Parathyroid adenoma (tissue), 2 donors: ENCODE results near the gene IL1RAPL1.

Experiments
- H2AFZ ChIP-seq: fragments of 300-600 bp; sonication (generic); one replicate; pipeline ENCODE4 v1.7.0; 2017; ENCODE audit warnings: antibody characterized with exemption, mild to moderate bottlenecking
- H3K27ac ChIP-seq: fragments of 300-600 bp; sonication (generic); one replicate; pipeline ENCODE4 v1.7.0; 2017
- H3K27me3 ChIP-seq: fragments of 300-600 bp; sonication (generic); one replicate; pipeline ENCODE4 v1.7.0; 2017; ENCODE audit warnings: low read length; ENCODE audit not compliant: control insufficient read depth, insufficient read depth
- H3K36me3 ChIP-seq: fragments of 300-600 bp; sonication (generic); one replicate; pipeline ENCODE4 v1.7.0; 2017; ENCODE audit warnings: low read length; ENCODE audit not compliant: control insufficient read depth, insufficient read depth
- H3K4me1 ChIP-seq: fragments of 300-600 bp; sonication (generic); one replicate; pipeline ENCODE4 v1.7.0; 2017; ENCODE audit warnings: control low read depth
- H3K4me2 ChIP-seq: fragments of 300-600 bp; sonication (generic); one replicate; pipeline ENCODE4 v1.7.0; 2017; ENCODE audit warnings: low read length
- H3K4me3 ChIP-seq: fragments of 300-600 bp; sonication (generic); one replicate; pipeline ENCODE4 v1.7.0; 2017; ENCODE audit warnings: low read depth, low read length
- H3K79me2 ChIP-seq: fragments of 300-600 bp; sonication (generic); one replicate; pipeline ENCODE4 v1.7.0; 2017; ENCODE audit warnings: control low read depth
- H3K9ac ChIP-seq: fragments of 300-600 bp; sonication (generic); one replicate; pipeline ENCODE4 v1.7.0; 2017; ENCODE audit warnings: mild to moderate bottlenecking
- H3K9me3 ChIP-seq: fragments of 300-600 bp; sonication (generic); one replicate; pipeline ENCODE4 v1.7.0; 2017; ENCODE audit warnings: low read length; ENCODE audit not compliant: control insufficient read depth
- CTCF ChIP-seq: fragments of 300-600 bp; sonication (generic); IDR thresholded peaks from one replicate; pipeline ENCODE4 v1.7.0; 2017; ENCODE audit warnings: antibody characterized with exemption, mild to moderate bottlenecking
- donor health status: primary hyperparathyroidism.

IL1RAPL1 gene

GRCh38 chrX:29477878-29478277, 890.6 kb downstream of the IL1RAPL1 start:
- Histone ChIP-seq H3K4me3 (no peak overlapping the region), H3K9me3 (no peaks in the 10 kb centered on the region), H3K27me3 (no peaks in the 10 kb centered on the region), H3K4me1 (no peaks in the 10 kb centered on the region), H3K79me2 (no peaks in the 10 kb centered on the region), H3K36me3 (no peaks in the 10 kb centered on the region), H2AFZ (no peak overlapping the region), H3K27ac (no peak overlapping the region), H3K9ac (no peak overlapping the region), H3K4me2 (no peak overlapping the region)
- TF ChIP-seq CTCF: no peak

GRCh38 chrX:29478336-29479069, 891.3 kb downstream of the IL1RAPL1 start:
- Histone ChIP-seq H3K36me3 (no peaks in the 10 kb centered on the region), H3K4me2 (no peak overlapping the region), H3K27ac (no peak overlapping the region), H3K79me2 (no peaks in the 10 kb centered on the region), H3K9ac (no peak overlapping the region), H3K4me3 (no peak overlapping the region), H3K9me3 (no peaks in the 10 kb centered on the region), H3K4me1 (no peaks in the 10 kb centered on the region), H3K27me3 (no peaks in the 10 kb centered on the region), H2AFZ (no peak overlapping the region)
- TF ChIP-seq CTCF: no peak

DNA sequence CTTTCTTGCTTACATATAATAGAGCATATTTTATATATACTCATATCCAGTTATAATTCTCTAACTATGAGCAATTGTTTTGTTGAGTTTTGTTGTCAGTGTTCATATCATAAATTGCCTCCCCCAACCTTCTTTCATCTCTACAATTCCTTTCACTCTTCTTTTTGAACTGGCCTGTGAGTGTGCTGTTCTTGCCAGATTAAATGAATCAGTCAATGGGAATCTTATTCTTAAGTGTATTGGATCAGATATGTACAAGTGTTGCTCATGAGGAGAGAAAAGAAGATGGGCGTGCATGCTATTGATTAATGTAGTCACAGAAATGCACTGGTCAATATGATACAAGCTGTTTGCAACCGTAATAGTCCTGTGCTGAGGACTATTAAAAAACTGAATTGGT, 900.0 kb downstream of the IL1RAPL1 start:
- Histone ChIP-seq H3K36me3 (no peaks in the 10 kb centered on the region), H3K4me2 (no peak overlapping the region), H3K4me1 (no peaks in the 10 kb centered on the region), H3K79me2 (no peaks in the 10 kb centered on the region), H3K4me3 (no peak overlapping the region), H3K27ac (no peak overlapping the region), H3K27me3 (no peaks in the 10 kb centered on the region), H2AFZ (no peak overlapping the region), H3K9ac (no peak overlapping the region), H3K9me3 (no peaks in the 10 kb centered on the region)
- TF ChIP-seq CTCF: no peak

DNA sequence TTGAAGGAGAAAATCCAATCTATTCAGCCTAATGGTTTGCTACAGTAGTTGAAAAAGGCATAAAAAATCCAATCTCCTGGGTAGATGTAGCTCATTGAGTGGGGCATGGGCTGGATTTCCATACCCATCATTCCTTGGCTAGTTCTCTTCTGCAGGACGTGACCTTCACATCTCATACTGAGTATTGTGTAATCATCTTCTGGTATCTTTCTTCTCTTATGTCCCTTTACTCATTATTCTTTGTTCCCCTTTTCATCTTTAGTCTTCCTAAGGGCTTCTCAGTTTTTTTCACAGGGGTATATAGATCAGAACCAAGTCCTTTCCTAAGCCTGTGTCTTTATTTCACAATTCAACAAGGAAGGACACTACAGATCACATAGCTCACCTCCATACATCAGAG, 900.5 kb downstream of the IL1RAPL1 start:
- Histone ChIP-seq H3K27me3 (no peaks in the 10 kb centered on the region), H3K36me3 (no peaks in the 10 kb centered on the region), H3K9ac (no peak overlapping the region), H3K27ac (no peak overlapping the region), H3K4me3 (no peak overlapping the region), H3K9me3 (no peaks in the 10 kb centered on the region), H3K79me2 (no peaks in the 10 kb centered on the region), H3K4me2 (no peak overlapping the region), H2AFZ (no peak overlapping the region), H3K4me1 (no peaks in the 10 kb centered on the region)
- TF ChIP-seq CTCF: no peak

GRCh38 chrX:29488919-29489318, 901.7 kb downstream of the IL1RAPL1 start:
- Histone ChIP-seq H3K4me1 (no peaks in the 10 kb centered on the region), H3K4me3 (no peak overlapping the region), H3K4me2 (no peak overlapping the region), H2AFZ (no peak overlapping the region), H3K9me3 (no peaks in the 10 kb centered on the region), H3K27me3 (no peaks in the 10 kb centered on the region), H3K9ac (no peak overlapping the region), H3K79me2 (no peaks in the 10 kb centered on the region), H3K27ac (no peak overlapping the region), H3K36me3 (no peaks in the 10 kb centered on the region)
- TF ChIP-seq CTCF: no peak
